NCI-H524 (cell line): ENCODE data around the gene TNPO3.
"Not testable (repeated sequence)": the region's sequence is repeated elsewhere in the genome, so short reads cannot be mapped to it uniquely, and the experiment has no call there.

ENCODE experiments used
- DNase-seq, 2 experiments: peaks; one replicate each; lab custom pipeline; 2025; lab: John Stamatoyannopoulos, UW

Gene TNPO3

GRCh38 chr7:128961030-128961659 lies 93.8 kb downstream of the TNPO3 start:
- DNase-seq: no peak

GRCh38 chr7:128959296-128959695 lies 95.6 kb downstream of the TNPO3 start:
- no peak for DNase-seq

- no peak for DNase-seq
These were observed 98.9 kb downstream of the TNPO3 start for GRCh38 chr7:128955981-128956380.

GRCh38 chr7:128954830-128955802 lies 99.8 kb downstream of the TNPO3 start:
- DNase-seq: no peak

DNA sequence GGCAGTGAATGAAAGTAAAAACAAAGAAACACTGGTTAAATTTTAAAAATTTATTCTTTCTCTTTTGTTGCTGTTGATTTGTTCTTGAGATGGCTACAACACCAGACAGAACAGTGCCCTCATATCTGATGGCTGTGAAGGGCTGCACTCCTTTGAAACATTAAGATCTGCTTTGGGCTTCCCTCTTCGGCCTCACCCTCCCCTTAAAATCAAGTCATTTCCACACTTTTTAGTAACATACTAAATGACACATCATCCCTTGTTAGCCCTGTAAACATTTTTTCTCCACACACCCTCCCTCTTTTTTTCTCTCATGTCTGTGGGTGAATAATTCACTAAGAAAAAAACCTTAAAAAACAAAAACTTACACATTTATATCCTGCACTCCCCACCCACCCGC lies 100.8 kb downstream of the TNPO3 start:
- DNase-seq: no peak

DNA sequence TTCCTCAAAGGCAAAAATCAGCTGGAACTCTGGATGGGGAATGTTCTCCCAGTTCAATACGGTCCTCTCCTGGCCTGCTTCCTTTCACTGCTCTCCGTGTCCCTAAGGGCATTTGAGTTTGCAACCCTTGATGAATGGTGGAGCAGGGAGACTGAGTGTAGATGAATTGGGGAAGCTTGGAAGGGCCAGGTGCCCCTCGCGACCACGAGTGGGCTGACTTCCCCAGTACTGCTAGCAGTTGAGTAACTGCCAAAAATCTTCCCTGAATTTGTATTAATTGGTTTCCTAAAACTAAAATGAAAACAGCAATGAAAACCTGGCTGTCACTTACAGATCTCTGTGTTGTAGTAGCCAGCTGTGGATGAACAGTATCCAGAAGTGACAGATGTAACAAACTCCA lies 103.6 kb downstream of the TNPO3 start:
- no peak for DNase-seq

DNA sequence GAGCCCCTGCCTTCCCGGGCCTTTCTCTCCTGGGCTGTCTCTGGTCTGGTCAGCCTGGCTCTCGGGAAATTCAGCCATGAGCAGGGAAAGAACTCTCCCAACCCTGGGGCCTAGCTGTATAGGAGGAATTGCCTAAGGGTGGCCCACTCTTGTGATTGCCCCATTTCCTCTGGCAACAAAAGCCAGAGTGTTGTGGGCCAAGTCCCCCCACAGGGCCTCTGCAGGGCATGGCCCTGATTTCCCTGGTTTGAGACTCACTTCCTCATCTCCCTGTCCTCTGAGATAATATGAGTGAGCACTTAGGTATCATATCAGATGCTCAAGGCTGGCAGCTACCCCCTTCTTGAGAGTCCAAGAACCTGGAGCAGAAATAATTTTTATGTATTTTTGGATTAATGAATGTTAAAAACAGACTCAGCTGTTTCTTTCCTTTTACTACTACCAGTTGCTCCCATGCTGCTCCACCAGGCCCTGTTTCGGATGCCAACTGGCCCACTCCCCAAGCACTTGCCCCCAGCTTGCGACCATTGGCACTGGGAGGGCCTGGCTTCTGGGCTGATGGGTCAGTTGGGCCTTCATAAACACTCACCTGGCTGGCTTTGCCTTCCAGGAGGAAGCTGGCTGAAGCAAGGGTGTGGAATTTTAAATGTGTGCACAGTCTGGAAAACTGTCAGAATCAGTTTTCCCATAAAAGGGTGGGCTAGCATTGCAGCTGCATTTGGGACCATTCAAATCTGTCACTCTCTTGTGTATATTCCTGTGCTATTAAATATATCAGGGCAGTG lies 105.7 kb downstream of the TNPO3 start:
- DNase-seq: no peak

DNA sequence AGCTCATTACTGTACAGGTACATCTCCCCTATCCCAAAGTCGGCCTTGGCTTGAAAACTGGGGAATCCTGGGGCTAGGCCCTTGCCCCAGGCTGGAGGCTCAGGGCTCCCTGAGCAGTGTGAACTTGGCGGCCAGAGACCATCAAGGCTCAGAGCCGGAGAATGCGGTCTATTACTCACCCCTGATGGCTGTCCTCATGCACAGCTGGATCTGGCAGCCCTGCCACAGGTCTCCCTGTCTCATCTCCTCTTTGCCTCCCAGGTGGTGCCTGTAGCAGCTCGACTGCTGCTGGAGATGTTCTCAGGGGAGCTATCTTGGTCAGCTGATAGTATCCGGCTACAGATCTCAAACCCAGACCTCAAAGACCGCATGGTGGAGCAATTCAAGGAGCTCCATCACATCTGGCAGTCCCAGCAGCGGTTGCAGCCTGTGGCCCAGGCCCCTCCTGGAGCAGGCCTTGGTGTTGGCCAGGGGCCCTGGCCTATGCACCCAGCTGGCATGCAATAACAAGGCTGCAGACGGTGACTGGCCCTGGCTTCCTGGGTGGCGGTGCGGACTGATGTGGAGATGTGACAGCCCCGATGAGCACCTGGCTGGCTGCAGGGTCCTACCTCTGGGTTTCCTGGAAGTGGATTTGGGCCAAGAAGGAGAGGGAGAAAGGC lies 106.5 kb downstream of the TNPO3 start:
- DNase-seq: no peak

DNA sequence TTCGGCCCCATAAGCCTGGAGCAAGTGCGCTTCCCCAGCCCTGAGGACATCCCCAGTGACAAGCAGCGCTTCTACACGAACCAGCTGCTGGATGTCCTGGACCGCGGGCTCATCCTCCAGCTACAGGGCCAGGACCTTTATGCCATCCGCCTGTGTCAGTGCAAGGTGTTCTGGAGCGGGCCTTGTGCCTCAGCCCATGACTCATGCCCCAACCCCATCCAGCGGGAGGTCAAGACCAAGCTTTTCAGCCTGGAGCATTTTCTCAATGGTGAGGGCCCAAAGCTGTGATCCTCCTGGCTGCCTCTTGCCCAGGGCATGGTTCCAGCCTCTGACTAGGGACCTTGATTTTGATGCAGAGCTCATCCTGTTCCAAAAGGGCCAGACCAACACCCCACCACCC lies 107.1 kb downstream of the TNPO3 start:
- DNase-seq: no peak

- DNase-seq: no peak
These were observed 107.7 kb downstream of the TNPO3 start for GRCh38 chr7:128946936-128947830.

DNA sequence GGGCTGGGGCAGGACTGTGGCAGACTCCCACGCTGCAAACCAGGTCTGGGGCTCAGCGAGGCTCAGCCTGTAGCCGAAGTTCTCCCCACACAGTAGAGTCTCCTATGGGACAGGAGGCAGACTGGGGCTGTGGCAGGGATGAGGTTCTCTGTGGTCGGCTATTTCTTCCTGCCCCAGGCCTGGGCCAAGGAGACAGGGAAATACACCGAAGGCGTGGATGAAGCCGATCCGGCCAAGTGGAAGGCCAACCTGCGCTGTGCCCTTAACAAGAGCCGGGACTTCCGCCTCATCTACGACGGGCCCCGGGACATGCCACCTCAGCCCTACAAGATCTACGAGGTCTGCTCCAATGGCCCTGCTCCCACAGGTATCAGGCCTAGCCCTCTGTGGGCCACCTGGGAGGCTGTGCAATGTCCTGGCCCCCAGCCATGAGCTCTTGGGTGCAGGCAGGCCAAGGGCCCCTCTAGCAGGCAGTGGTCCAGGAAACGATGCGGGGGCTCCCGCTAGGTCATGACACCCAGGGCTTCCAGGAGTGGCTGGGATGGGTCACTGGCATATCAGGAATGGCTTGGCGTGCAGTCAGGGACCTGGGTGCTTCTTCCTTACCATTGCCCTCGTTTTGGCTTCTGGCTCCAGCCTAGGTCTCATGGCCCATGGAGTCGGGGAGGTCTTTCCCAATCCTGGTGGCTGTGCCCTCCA lies 109.1 kb downstream of the TNPO3 start:
- no peak for DNase-seq

- no peak for DNase-seq
These were observed 110.2 kb downstream of the TNPO3 start for GRCh38 chr7:128944487-128945236.

- not testable (repeated sequence) for DNase-seq
These were observed 111.7 kb downstream of the TNPO3 start for GRCh38 chr7:128943251-128943650.

DNA sequence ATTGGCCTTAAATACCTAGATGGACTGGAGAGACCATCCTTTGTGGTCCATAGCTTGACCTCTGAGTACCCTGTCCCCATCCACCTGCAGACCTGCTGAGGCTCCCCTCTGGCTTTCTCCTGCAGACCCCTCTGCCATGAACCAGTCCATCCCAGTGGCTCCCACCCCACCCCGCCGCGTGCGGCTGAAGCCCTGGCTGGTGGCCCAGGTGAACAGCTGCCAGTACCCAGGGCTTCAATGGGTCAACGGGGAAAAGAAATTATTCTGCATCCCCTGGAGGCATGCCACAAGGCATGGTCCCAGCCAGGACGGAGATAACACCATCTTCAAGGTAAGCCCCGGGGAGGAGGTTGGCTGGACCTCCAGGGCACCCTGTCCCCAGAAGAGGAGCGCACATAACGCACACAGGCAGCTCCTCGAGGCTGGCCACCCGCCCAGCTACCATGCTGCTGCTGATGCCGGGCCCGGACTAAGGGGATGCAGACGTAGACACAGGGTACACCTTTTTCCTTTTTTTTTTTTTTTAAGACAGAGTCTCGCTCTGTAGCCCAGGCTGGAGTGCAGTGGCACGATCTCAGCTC lies 112.9 kb downstream of the TNPO3 start:
- DNase-seq: no peak

GRCh38 chr7:128941323-128941890 lies 113.5 kb downstream of the TNPO3 start:
- peak in 1 of 2 experiments; percentile 33 for DNase-seq

- no peak for DNase-seq
These were observed 114.2 kb downstream of the TNPO3 start for GRCh38 chr7:128940494-128941322.

DNA sequence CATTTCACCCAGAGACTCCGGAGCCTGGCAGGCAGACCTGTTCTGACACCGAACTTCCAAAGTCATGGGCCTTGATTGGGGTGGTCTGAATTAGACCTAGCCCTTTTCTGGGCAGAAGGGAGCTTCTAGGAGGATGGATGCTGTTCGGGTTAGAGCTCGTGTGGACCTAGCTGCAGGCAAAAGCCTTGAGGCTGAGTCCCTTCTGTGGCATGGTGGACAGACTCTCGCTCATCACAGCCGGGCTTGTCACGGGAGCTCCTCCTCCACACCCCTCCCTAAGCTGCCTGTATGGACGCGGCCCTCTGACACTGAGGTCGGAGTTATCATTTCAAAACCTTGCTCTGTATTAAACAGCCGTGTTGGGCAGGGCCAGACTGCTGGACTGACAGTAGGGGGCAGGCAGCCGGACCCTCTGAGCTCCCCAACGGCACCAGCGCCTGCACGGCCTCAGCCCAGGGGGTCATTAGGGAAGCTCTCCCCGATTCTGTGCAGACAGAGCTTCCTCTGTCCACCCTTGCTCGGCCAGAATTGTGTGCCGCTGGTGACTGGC lies 115.0 kb downstream of the TNPO3 start:
- DNase-seq: no peak
